HG02642 (cell line): ENCODE measurements around the gene OR9G4.

ENCODE experiments used
- ATAC-seq: cut with Tn5 transposase; IDR thresholded peaks from one replicate; pipeline ENCODE4 v1.9.1; 2021; ENCODE audit warnings: mild to moderate bottlenecking; ENCODE audit not compliant: unreplicated experiment, poor library complexity

OR9G4 gene

GRCh38 chr11:56748597-56748996 lies at the start of gene OR9G4:
Gene OR9G4 (minus strand): TSS chr11:56748697. CDS start chr11:56743766, 4,931 bp downstream.
- no peak for ATAC-seq

GRCh38 chr11:56783448-56784041 lies 35.0 kb upstream of the OR9G4 start:
- ATAC-seq, result no peak

GRCh38 chr11:56782167-56782847 lies 33.8 kb upstream of the OR9G4 start:
- no peak for ATAC-seq

- no peak for ATAC-seq
Measured at GRCh38 chr11:56776809-56777208, 28.3 kb upstream of the OR9G4 start.

DNA sequence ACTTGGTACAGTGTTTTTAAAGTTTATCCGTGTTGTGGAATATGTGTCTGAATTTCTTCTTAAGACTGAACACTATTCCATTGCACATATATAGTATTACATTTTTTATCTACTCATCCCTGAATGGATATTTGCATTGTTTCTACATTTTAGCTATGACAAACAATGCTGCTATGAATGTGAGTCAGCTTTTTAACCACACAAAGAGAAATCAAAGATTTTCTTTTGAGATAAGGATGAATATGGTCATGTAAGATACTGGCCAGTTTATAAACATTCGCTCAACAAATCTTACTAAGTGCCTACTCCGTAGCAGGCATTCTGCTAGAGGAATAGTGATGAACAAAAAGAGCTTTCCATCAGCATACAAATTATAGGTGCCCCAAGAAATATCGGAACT lies 16.5 kb upstream of the OR9G4 start:
- no peak for ATAC-seq

DNA sequence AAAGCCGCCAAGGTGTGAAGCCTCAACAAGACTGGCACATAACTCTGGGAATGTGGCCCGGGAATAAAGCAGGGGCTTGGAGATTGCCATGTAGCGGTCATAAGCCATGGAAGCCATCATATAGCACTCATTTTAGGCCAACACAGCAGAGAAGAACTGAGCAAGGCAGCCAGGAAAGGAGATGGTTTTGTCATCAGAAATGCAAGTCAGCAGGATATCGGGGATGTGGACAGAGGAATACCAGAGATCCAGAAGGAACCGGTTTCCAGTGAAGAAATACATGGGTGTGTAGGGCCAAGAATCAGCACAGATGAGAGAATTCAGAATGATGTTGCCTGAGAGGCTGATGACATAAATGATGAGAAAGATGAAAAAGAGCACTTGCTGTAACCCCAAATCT lies 3.0 kb upstream of the OR9G4 start:
- no peak for ATAC-seq

- ATAC-seq, result no peak
Measured at GRCh38 chr11:56750190-56750589, 1.7 kb upstream of the OR9G4 start.

DNA sequence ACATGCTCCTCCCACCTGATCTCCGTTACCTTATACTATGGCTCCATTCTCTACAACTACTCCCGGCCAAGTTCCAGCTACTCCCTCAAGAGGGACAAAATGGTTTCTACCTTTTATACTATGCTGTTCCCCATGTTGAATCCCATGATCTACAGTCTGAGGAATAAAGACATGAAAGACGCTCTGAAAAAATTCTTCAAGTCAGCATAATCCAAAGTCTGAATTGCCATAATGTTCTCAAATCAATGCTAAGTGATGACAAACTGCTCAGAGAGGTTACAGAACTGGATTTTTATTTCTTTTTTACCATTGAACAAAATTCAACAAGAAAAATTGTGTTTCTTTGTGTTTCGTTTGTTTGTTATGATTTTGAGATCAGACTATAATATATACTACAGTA lies 7.6 kb downstream of the OR9G4 start:
- ATAC-seq, result no peak

DNA sequence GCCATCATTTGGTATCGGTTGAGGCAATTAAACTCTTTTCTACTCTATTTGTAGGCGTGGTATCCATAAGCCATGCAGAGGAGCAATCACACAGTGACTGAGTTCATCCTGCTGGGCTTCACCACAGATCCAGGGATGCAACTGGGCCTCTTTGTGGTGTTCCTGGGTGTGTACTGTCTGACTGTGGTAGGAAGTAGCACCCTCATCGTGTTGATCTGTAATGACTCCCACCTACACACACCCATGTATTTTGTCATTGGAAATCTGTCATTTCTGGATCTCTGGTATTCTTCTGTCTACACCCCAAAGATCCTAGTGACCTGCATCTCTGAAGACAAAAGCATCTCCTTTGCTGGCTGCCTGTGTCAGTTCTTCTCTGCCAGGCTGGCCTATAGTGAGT lies 8.4 kb downstream of the OR9G4 start:
- ATAC-seq, result no peak

- ATAC-seq, result no peak
Measured at GRCh38 chr11:56720513-56720912, 28.0 kb downstream of the OR9G4 start.

DNA sequence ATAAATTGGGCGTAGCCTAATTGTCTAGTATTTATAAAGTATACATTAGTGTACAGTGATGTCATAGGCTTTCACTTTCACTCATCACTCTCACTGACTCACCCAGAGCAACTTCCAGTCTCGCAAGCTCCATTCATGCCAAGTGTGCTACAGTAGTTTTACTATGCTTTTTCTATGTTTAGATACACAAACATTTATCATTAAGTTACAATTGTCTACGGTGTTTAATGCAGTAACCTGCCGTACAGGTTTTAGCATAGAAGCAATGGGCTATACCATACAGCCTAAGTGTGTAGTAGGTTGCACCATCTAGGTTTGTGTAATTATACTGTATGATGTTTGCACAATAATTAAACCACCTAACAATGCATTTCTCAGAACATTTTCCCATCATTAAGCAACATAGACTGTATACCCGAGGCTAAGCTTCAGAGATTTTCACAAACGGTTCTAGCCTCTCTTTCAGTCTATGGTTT lies 32.1 kb downstream of the OR9G4 start:
- no peak for ATAC-seq

DNA sequence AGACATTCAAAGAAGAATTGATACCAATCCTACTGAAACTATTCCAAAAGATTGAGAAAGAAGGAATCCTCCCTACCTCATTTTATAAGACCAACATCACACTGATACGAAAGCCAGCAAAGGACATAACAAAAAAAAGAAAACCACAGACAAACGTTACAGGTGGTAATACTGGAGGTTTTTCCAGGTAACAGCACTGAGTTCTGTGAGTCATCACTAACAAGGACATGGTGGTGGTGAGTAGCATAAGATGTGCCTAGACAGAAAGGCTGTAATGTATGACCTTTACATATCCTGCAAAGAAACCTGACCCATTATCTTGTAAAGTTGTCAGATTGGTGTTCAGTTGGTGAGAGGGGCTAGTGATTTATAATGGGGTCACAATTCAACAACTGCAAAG lies 34.3 kb downstream of the OR9G4 start:
- no peak for ATAC-seq

- ATAC-seq, result no peak
Measured at GRCh38 chr11:56706486-56706885, 42.0 kb downstream of the OR9G4 start.

GRCh38 chr11:56705784-56706396 lies 42.6 kb downstream of the OR9G4 start:
- ATAC-seq, result no peak

GRCh38 chr11:56700914-56701485 lies 47.5 kb downstream of the OR9G4 start:
- no peak for ATAC-seq

DNA sequence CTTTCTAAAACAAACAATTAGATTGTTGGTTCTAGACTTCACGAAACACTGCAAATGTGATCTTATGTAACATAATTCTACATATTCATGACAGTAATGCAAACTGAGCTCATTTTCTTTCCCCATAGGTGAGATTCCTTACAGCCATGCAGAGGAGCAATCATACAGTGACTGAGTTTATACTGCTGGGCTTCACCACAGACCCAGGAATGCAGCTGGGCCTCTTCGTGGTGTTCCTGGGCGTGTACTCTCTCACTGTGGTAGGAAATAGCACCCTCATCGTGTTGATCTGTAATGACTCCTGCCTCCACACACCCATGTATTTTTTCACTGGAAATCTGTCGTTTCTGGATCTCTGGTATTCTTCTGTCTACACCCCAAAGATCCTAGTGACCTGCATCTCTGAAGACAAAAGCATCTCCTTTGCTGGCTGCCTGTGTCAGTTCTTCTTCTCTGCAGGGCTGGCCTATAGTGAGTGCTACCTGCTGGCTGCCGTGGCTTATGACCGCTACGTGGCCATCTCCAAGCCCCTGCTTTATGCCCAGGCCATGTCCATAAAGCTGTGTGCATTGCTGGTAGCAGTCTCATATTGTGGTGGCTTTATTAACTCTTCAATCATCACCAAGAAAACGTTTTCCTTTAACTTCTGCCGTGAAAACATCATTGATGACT lies 48.1 kb downstream of the OR9G4 start:
- no peak for ATAC-seq

DNA sequence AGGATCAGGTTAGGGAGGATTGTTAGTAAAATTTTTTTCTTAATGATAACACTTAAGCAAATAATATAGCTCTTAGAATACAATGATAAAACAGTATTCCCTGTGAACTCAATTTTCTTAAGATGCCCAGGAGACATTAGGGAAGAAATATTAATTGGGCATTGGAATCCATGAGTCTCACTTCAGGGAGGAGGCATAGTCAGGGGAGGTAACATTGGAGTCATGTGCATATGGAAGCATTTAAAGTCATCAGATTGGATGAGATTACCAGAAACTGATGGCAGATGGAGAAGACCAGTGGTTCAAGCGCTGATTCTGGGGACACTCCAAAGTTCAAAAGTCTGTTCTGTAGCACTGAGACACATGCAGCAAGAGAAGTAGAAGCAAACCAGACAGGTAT lies 49.7 kb downstream of the OR9G4 start, which contains the start of gene OR9G1:
Gene OR9G1 (plus strand): TSS at position 301 of the 400 bp plus-strand sequence. CDS start 1,293 bp downstream, outside the sequence.
- ATAC-seq, result no peak

- no peak for ATAC-seq
Measured at GRCh38 chr11:56693428-56693827, 55.1 kb downstream of the OR9G4 start.
